Measurements from ENCODE around the gene ACE.

The ACE gene

DNA sequence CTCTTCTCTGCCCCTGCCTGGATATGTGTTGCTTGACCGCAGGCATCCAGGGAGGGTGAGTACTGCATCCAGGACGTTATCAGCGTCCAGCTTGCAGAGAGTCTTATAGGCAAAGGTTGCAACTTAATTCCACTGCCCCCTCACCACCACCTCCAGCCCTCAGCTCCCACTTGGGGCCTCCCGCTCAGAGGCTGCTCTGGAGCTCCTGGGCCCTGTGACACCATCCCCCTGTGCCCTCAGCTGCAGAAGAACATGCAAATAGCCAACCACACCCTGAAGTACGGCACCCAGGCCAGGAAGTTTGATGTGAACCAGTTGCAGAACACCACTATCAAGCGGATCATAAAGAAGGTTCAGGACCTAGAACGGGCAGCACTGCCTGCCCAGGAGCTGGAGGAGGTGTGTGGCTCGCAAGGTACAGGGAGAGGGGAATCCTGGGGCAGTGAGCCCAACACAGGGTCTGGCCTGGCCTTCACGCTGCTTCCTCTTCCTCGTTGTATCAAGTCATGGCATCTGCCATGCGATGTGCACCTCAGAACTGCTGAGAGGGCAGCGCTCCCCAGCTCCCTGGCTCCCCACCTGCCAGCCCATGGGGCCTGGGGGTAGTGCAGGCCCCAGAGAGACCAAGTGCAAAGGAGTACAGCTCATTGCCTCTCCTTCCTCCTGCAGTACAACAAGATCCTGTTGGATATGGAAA lies 9.6 kb downstream of the ACE start:
- no peak for TF ChIP-seq ZNF274 (IDR thresholded peaks at IDR 0.05; ENCODE audit: low read depth, low read length)
- no peak overlapping the region for H3K4me3 ChIP-seq (ENCODE audit: low read length)

GRCh38 chr17:63487014-63487339 lies 10.1 kb downstream of the ACE start:
- H3K4me3 ChIP-seq (ENCODE audit: low read length) = no peak overlapping the region
- no peak for TF ChIP-seq ZNF274 (IDR thresholded peaks at IDR 0.05; ENCODE audit: low read depth, low read length)

DNA sequence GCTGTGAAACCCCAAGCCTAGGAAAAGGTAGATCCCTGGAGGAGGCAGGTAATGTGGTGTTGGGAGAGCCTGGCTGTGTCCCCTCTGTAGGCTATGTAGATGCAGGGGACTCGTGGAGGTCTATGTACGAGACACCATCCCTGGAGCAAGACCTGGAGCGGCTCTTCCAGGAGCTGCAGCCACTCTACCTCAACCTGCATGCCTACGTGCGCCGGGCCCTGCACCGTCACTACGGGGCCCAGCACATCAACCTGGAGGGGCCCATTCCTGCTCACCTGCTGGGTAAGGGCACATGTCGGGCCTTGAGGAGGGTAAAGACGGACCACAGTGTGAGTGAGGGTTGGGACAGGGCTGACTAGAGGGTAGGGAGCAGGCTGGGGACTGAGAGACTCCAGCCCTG lies 12.0 kb downstream of the ACE start:
- H3K4me3 ChIP-seq (ENCODE audit: low read length) = no peak overlapping the region
- no peak for TF ChIP-seq ZNF274 (IDR thresholded peaks at IDR 0.05; ENCODE audit: low read depth, low read length)

- H3K4me3 ChIP-seq (ENCODE audit: low read length) = no peak overlapping the region
- TF ChIP-seq ZNF274 (IDR thresholded peaks at IDR 0.05; ENCODE audit: low read depth, low read length) = no peak
Measured at GRCh38 chr17:63489291-63489690, 12.4 kb downstream of the ACE start.

DNA sequence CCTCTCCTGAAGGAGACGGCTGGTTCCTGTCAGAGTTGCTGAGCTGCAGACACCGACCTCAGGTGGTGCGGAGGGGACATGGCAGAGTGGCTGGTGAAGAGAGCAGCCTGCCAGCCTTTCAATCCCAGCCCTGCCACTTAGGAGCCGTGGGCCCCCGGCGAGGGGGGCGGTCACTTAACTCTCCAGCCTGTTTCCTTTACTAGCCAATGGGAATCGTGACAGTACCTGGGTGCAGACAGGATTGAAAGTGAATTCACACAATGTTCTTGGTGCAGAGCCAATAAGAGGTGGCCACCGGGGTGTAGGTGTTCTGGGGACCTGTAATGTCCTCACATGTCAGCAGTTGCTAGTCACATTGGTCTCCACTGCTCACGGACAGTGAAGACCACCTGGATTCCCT lies 13.5 kb downstream of the ACE start:
- no peak for TF ChIP-seq ZNF274 (IDR thresholded peaks at IDR 0.05; ENCODE audit: low read depth, low read length)
- H3K4me3 ChIP-seq (ENCODE audit: low read length) = no peak overlapping the region

DNA sequence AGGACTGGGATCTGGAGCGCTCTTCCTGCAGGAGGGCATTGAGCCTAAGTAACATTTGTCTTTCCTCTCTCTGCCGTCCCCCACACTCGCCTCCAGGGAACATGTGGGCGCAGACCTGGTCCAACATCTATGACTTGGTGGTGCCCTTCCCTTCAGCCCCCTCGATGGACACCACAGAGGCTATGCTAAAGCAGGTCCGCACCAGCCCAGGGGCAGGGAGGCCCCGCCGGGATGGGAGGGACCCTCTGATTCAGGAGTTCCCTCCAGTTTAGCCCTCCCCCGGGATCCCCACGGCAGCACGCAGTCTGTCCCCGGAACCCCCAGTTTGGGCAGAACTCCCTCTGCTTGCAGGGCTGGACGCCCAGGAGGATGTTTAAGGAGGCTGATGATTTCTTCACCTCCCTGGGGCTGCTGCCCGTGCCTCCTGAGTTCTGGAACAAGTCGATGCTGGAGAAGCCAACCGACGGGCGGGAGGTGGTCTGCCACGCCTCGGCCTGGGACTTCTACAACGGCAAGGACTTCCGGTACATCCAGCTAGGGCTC lies 14.1 kb downstream of the ACE start:
- no peak for TF ChIP-seq ZNF274 (IDR thresholded peaks at IDR 0.05; ENCODE audit: low read depth, low read length)
- H3K4me3 ChIP-seq (ENCODE audit: low read length) = no peak overlapping the region

- TF ChIP-seq ZNF274 (IDR thresholded peaks at IDR 0.05; ENCODE audit: low read depth, low read length) = no peak
- no peak overlapping the region for H3K4me3 ChIP-seq (ENCODE audit: low read length)
Measured at GRCh38 chr17:63491413-63491812, 14.6 kb downstream of the ACE start.

GRCh38 chr17:63491977-63492618 lies 15.2 kb downstream of the ACE start:
- TF ChIP-seq ZNF274 (IDR thresholded peaks at IDR 0.05; ENCODE audit: low read depth, low read length) = no peak
- H3K4me3 ChIP-seq (ENCODE audit: low read length) = no peak overlapping the region

DNA sequence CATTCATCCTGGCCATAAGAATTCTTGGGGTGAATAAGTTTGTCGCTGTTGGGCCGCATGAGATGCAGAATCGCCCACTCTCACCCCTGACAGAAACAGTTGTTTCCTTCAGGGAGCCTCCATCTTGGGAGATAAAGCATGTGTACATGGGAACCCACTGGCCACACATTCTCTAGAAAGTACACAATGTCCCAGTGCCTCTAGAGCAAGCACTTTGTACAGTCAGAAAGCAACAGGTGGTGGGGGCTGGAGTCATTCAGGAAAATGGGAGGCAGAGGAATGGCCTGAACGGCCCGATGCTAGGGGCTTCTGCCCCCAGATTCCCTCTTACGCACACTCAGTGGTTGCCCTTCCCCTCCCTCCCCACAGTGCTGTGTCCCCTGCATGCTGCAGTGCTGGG lies 16.1 kb downstream of the ACE start:
- H3K4me3 ChIP-seq (ENCODE audit: low read length) = no peak overlapping the region
- TF ChIP-seq ZNF274 (IDR thresholded peaks at IDR 0.05; ENCODE audit: low read depth, low read length) = no peak

- TF ChIP-seq ZNF274 (IDR thresholded peaks at IDR 0.05; ENCODE audit: low read depth, low read length) = no peak
- H3K4me3 ChIP-seq (ENCODE audit: low read length) = no peak overlapping the region
Measured at GRCh38 chr17:63493411-63493810, 16.6 kb downstream of the ACE start.

GRCh38 chr17:63494300-63494928 lies 17.6 kb downstream of the ACE start:
- TF ChIP-seq ZNF274 (IDR thresholded peaks at IDR 0.05; ENCODE audit: low read depth, low read length) = no peak

DNA sequence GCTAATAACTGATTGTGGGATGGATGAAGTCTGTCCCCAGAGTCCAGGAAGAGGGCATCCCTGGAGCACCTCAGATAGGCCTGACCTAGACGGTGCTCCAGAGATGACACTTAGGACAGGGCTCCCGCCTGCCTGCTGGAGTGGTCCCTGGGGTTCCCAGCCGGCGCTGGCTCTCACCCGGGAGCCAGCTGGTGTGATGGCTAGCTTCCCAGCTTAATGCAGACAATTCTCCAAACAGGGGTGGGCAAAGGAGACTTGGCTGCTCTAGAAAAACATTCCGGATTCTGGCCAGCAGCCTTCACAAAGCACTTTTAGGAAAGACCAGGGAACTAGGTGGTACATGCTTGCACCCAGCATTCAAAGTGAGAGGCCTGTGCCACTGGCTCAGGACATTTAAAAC lies 18.6 kb downstream of the ACE start:
- H3K4me3 ChIP-seq (ENCODE audit: low read length) = no peak overlapping the region
- no peak for TF ChIP-seq ZNF274 (IDR thresholded peaks at IDR 0.05; ENCODE audit: low read depth, low read length)

More at GRCh38 chr17:63494300-63494928, 17.6 kb downstream of the ACE start:
- no peak overlapping the region for H3K4me3 ChIP-seq (ENCODE audit: low read length)

DNA sequence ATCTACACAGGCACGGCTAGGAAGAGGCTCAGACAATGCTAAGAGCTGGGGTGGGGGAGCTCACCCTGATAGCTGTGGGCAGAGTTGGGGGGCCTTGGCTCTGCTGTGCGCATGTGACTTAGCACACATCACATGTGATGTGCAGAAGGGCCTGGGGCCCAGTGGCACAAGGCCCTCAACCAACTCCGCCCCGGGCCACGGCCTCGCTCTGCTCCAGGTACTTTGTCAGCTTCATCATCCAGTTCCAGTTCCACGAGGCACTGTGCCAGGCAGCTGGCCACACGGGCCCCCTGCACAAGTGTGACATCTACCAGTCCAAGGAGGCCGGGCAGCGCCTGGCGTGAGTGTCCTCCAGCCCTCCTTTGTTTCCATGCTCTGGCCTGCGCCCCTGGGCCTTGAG lies 19.3 kb downstream of the ACE start:
- TF ChIP-seq ZNF274 (IDR thresholded peaks at IDR 0.05; ENCODE audit: low read depth, low read length) = no peak
- no peak overlapping the region for H3K4me3 ChIP-seq (ENCODE audit: low read length)

GRCh38 chr17:63496663-63497400 lies 20.0 kb downstream of the ACE start:
- H3K4me3 ChIP-seq (ENCODE audit: low read length) = no peak overlapping the region
- no peak for TF ChIP-seq ZNF274 (IDR thresholded peaks at IDR 0.05; ENCODE audit: low read depth, low read length)
